K562 (cell line): Measurements from ENCODE around the gene LRRTM2. TPM values are rescaled to one million over a fixed set of nuclear protein-coding genes. Genes with fewer than 3 reads are reported as not detected.

Experiments used
- CBFA2T3 ChIP-seq: fragments of 450-650 bp; IDR thresholded peaks from 2 replicates; pipeline ENCODE4 v1.6.1; 2017
- CCAR2 ChIP-seq: fragments of 200-400 bp; formaldehyde crosslinking; IDR thresholded peaks from 2 replicates; pipeline ENCODE4 v1.6.1; 2017; ENCODE audit warnings: mild to moderate bottlenecking, low read depth, low read length
- CHCHD3 ChIP-seq: fragments of 250-450 bp; sonication (Bioruptor Pico); IDR thresholded peaks from 2 replicates; pipeline ENCODE4 v2.1.2; 2022; ENCODE audit warnings: mild to moderate bottlenecking
- CXXC5 ChIP-seq: fragments of 250-450 bp; sonication (Bioruptor Pico); IDR thresholded peaks from 2 replicates; pipeline ENCODE4 v1.8.0; 2022; ENCODE audit warnings: inconsistent platforms, mild to moderate bottlenecking, moderate library complexity
- EP300 ChIP-seq: IDR thresholded peaks from 2 replicates; pipeline ENCODE4 v1.6.1; 2012; ENCODE audit warnings: low read length, improper control_type of control experiment
- ETV6 ChIP-seq, 3 experiments: fragments of 150-350 bp in 1 of 3; sonication (generic) in 1 of 3; formaldehyde crosslinking in 1 of 3; IDR thresholded peaks; 2 replicates each; pipeline versions ENCODE4 v1.6.1 to v1.8.0; 2014 to 2022; ENCODE audit warnings: borderline replicate concordance in 2 of 3, low read depth in 2 of 3, antibody characterized with exemption in 1 of 3, low read length in 1 of 3, mild to moderate bottlenecking in 1 of 3, missing genetic modification reagents in 1 of 3
- FOSL1 ChIP-seq: fragments of 200-800 bp; sonication (Bioruptor generic); conservative IDR thresholded peaks from 2 replicates; pipeline ENCODE4 v1.6.1; 2016; ENCODE audit warnings: missing genetic modification characterization, missing compliant biosample characterization
- JUN ChIP-seq, 2 experiments: sonication (generic) in 1 of 2; formaldehyde crosslinking in 1 of 2; IDR thresholded peaks; 2 replicates each; pipeline versions ENCODE4 v1.6.1 to v1.8.0; 2012 to 2022; ENCODE audit warnings: borderline replicate concordance in 2 of 2, mild to moderate bottlenecking in 2 of 2, improper control_type of control experiment in 1 of 2, low read depth in 1 of 2, low read length in 1 of 2, missing genetic modification reagents in 1 of 2
- JUND ChIP-seq, 2 experiments: IDR thresholded peaks; 2 replicates in 1 of 2; 3 replicates in 1 of 2; pipeline ENCODE4 v1.6.1; 2011; ENCODE audit warnings: borderline replicate concordance in 2 of 2, low read depth in 2 of 2, low read length in 2 of 2, improper control_type of control experiment in 1 of 2, missing biosample characterization in 1 of 2, missing genetic modification characterization in 1 of 2, missing genetic modification reagents in 1 of 2
- KLF16 ChIP-seq: IDR thresholded peaks from 2 replicates; pipeline ENCODE4 v1.6.1; 2016; ENCODE audit warnings: antibody characterized with exemption
- LCOR ChIP-seq: sonication (generic); formaldehyde crosslinking; IDR thresholded peaks from 2 replicates; pipeline ENCODE4 v1.8.0; 2022; ENCODE audit warnings: mild to moderate bottlenecking, missing genetic modification reagents
- MAFF ChIP-seq: IDR thresholded peaks from 2 replicates; pipeline ENCODE4 v1.6.1; 2012; ENCODE audit warnings: low read length, improper control_type of control experiment
- MEIS2 ChIP-seq: fragments of 450-650 bp; IDR thresholded peaks from 2 replicates; pipeline ENCODE4 v1.6.1; 2014; ENCODE audit warnings: mild to moderate bottlenecking; ENCODE audit not compliant: partially characterized antibody
- MYNN ChIP-seq, 2 experiments: sonication (generic); formaldehyde crosslinking in 1 of 2; IDR thresholded peaks; 2 replicates each; pipeline versions ENCODE4 v1.5.0 to v1.6.1; 2016 to 2020; ENCODE audit warnings: antibody characterized with exemption in 1 of 2, missing genetic modification reagents in 1 of 2
- NR2C2 ChIP-seq, 2 experiments: fragments of 200-800 bp in 1 of 2; sonication (Bioruptor generic) in 1 of 2; sonication (generic) in 1 of 2; formaldehyde crosslinking in 1 of 2; IDR thresholded peaks; 2 replicates each; pipeline versions ENCODE4 v1.6.1 to v1.8.0; 2016 to 2022; ENCODE audit warnings: mild to moderate bottlenecking in 1 of 2, missing compliant biosample characterization in 1 of 2, missing genetic modification characterization in 1 of 2, missing genetic modification reagents in 1 of 2
- OTX1 ChIP-seq: fragments of 450-650 bp; formaldehyde crosslinking; IDR thresholded peaks from 2 replicates; pipeline ENCODE4 v1.4.0; 2022; ENCODE audit warnings: mild to moderate bottlenecking
- PCBP2 ChIP-seq: fragments of 200-400 bp; formaldehyde crosslinking; IDR thresholded peaks from 2 replicates; pipeline ENCODE4 v1.6.1; 2018; ENCODE audit warnings: low read length, low read depth, mild to moderate bottlenecking, moderate library complexity; ENCODE audit not compliant: poor library complexity, severe bottlenecking
- RBM17 ChIP-seq: fragments of 200-400 bp; formaldehyde crosslinking; IDR thresholded peaks from 2 replicates; pipeline ENCODE4 v1.6.1; 2017; ENCODE audit warnings: low read depth, mild to moderate bottlenecking, low read length, borderline replicate concordance
- SMARCE1 ChIP-seq: fragments of 450-650 bp; IDR thresholded peaks from 2 replicates; pipeline ENCODE4 v1.7.1; 2016; ENCODE audit warnings: mild to moderate bottlenecking
- ZNF140 ChIP-seq: fragments of 250-450 bp; sonication (Bioruptor Pico); IDR thresholded peaks from 2 replicates; pipeline ENCODE4 v1.8.0; 2021; ENCODE audit warnings: moderate library complexity, mild to moderate bottlenecking, inconsistent platforms
- polyA plus RNA-seq, 8 experiments: library from polyadenylated mRNA; depleted of rRNA in 4 of 8; stranded (reverse) in 5 of 8; unstranded in 3 of 8; fragments of >200 nt; fragmentation: Nextera tagmentation in 2 of 8; fragmentation: Illumina TruSeq in 1 of 8; extraction: Ambion mirVana in 2 of 8; extraction: Trizol in 1 of 8; gene quantifications; 2 replicates each; pipeline versions ENCODE4 v1.2.1 to v1.2.3, GENCODE V29; 2011 to 2014; ENCODE audit warnings: inconsistent platforms in 1 of 8, missing spikeins in 1 of 8
- total RNA-seq, 7 experiments: library from RNA; depleted of rRNA in 6 of 7; stranded (reverse); fragments of >200 nt in 6 of 7; fragmentation: Illumina TruSeq in 2 of 7; extraction: Trizol in 2 of 7; gene quantifications; 2 replicates each; pipeline versions ENCODE4 v1.2.1 to v1.2.3, GENCODE V29; 2011 to 2021; ENCODE audit warnings: low replicate concordance in 1 of 7
- TF ChIP-seq, protein P1 (sequence below): fragments of 150-350 bp; IDR thresholded peaks from 2 replicates; pipeline ENCODE4 v1.6.1; 2014; ENCODE audit warnings: low read depth, mild to moderate bottlenecking, low read length, borderline replicate concordance
- TF ChIP-seq, protein P2 (sequence below): fragments of 250-450 bp; sonication (Bioruptor Pico); IDR thresholded peaks from 2 replicates; pipeline ENCODE4 v1.4.0; 2020; ENCODE audit warnings: borderline replicate concordance

Gene LRRTM2
- total and polyA plus RNA-seq, 9 of the 15 experiments (the other 6 are each of a cell fraction or from before 2014, with no cell fraction given) = under 0.01 to 0.07 (median 0.03) TPM; not detected in 4

DNA sequence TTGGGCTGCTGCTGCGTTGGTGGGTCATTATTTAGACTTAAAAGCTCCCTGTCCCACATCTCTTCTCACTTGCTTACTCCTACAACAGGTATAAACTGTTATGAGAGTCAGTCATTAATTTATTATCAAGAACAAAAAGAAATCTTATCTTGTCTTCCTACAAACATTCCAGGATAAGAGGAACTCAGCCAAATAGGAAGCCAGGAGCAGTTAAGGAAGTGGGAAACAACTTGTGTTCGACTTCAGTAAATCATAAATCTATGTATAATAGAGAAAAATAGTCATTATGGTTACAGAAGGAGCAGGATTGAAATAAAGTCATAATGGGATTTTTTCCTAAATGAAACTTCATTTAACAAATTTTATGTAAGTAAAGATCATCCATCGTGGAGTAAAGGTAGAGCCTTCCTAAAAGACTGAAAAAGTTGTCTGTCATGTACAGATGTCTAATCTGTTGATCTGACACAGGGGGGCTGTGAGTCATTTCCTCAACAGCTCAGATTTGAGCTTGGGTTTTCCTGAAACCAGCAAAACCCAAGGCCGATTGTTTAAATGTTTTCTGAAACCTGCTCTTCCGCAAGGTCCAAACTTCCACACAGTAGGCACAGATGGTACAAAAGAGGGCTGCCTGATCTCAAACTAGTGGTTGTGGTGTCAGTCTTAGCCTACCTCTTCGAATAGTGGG is 25.3 kb upstream of the LRRTM2 start (continued):
- TF ChIP-seq PCBP2 (no peak), SMARCE1 (peak; percentile 61; the same call in 1 of the 2 replicates), FOSL1 (tag) (peak; percentile 87), OTX1 (CRISPR knock-in tag) (no peak), RBM17 (no peak), CBFA2T3 (peak; percentile 35), LCOR (CRISPR knock-in tag) (no peak), CHCHD3 (CRISPR knock-in tag) (no peak), MAFF (no peak), NR2C2 (CRISPR knock-in tag; IDR thresholded peaks at IDR 0.05) (no peak), NR2C2 (tag; IDR thresholded peaks at IDR 0.05) (no peak), ETV6 (IDR thresholded peaks at IDR 0.05; ENCODE audit: borderline replicate concordance in 1 of 2, low read depth in 2 of 2, low read length in 1 of 2) (0 out of 4 replicates have a peak, but pooled peaks of 1 of the 2 experiments have one; percentile 31), ETV6 (CRISPR knock-in tag; IDR thresholded peaks at IDR 0.05; ENCODE audit: borderline replicate concordance) (no peak), KLF16 (no peak), MEIS2 (peak; percentile 21), MYNN (IDR thresholded peaks at IDR 0.05) (no peak), MYNN (CRISPR knock-in tag; IDR thresholded peaks at IDR 0.05) (no peak), ZNF140 (CRISPR knock-in tag) (no peak), EP300 (peak; percentile 26; the same call in 1 of the 2 replicates), CXXC5 (no peak), JUN (IDR thresholded peaks at IDR 0.05; ENCODE audit: borderline replicate concordance, low read depth, low read length) (peak; percentile 81), JUN (CRISPR knock-in tag; IDR thresholded peaks at IDR 0.05; ENCODE audit: borderline replicate concordance) (no peak), JUND (IDR thresholded peaks at IDR 0.05; ENCODE audit: borderline replicate concordance, low read depth, low read length) (peak; percentile 92), JUND (tag; IDR thresholded peaks at IDR 0.05; ENCODE audit: borderline replicate concordance, low read depth, low read length) (peak; percentile 69; the same call in 1 of the 3 replicates), CCAR2 (no peak)
- TF ChIP-seq, protein P1, sequence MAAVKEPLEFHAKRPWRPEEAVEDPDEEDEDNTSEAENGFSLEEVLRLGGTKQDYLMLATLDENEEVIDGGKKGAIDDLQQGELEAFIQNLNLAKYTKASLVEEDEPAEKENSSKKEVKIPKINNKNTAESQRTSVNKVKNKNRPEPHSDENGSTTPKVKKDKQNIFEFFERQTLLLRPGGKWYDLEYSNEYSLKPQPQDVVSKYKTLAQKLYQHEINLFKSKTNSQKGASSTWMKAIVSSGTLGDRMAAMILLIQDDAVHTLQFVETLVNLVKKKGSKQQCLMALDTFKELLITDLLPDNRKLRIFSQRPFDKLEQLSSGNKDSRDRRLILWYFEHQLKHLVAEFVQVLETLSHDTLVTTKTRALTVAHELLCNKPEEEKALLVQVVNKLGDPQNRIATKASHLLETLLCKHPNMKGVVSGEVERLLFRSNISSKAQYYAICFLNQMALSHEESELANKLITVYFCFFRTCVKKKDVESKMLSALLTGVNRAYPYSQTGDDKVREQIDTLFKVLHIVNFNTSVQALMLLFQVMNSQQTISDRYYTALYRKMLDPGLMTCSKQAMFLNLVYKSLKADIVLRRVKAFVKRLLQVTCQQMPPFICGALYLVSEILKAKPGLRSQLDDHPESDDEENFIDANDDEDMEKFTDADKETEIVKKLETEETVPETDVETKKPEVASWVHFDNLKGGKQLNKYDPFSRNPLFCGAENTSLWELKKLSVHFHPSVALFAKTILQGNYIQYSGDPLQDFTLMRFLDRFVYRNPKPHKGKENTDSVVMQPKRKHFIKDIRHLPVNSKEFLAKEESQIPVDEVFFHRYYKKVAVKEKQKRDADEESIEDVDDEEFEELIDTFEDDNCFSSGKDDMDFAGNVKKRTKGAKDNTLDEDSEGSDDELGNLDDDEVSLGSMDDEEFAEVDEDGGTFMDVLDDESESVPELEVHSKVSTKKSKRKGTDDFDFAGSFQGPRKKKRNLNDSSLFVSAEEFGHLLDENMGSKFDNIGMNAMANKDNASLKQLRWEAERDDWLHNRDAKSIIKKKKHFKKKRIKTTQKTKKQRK = no peak
- TF ChIP-seq, protein P2, sequence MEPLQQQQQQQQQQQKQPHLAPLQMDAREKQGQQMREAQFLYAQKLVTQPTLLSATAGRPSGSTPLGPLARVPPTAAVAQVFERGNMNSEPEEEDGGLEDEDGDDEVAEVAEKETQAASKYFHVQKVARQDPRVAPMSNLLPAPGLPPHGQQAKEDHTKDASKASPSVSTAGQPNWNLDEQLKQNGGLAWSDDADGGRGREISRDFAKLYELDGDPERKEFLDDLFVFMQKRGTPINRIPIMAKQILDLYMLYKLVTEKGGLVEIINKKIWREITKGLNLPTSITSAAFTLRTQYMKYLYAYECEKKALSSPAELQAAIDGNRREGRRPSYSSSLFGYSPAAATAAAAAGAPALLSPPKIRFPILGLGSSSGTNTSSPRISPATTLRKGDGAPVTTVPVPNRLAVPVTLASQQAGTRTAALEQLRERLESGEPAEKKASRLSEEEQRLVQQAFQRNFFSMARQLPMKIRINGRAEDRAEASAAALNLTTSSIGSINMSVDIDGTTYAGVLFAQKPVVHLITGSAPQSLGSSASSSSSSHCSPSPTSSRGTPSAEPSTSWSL = no peak
